Fibroblast of the conjunctiva (primary cell): ENCODE data around the gene ADAMTS17.
"Not testable (repeated sequence)": the region's sequence is repeated elsewhere in the genome, so short reads cannot be mapped to it uniquely, and the experiment has no call there.

Source experiments
- DNase-seq: peaks from one replicate; pipeline ENCODE4 v3.0.0-alpha.2; 2010; ENCODE audit warnings: low read depth

The ADAMTS17 gene

DNA sequence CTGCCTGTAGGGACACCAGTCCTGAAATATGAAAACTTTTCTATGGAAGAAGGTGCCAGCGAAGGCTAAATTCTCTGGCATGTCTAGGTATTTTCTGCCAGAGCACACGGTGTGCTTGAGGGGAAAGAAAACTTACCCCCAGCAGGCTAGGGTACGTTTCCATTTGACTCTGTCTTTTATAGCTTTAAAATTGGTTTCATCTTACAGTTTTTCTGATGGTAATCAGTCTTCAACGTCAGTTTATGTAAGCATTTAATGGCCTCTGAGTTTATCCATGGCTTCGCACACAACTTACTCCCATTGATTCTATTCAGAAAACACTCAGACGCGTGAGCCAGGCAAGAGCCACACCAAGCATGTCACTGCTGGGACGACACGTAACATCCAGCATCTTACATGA, 249.7 kb downstream of the ADAMTS17 start:
- no peak for DNase-seq

- DNase-seq: no peak
Measured at GRCh38 chr15:100090411-100090810, 251.4 kb downstream of the ADAMTS17 start.

DNA sequence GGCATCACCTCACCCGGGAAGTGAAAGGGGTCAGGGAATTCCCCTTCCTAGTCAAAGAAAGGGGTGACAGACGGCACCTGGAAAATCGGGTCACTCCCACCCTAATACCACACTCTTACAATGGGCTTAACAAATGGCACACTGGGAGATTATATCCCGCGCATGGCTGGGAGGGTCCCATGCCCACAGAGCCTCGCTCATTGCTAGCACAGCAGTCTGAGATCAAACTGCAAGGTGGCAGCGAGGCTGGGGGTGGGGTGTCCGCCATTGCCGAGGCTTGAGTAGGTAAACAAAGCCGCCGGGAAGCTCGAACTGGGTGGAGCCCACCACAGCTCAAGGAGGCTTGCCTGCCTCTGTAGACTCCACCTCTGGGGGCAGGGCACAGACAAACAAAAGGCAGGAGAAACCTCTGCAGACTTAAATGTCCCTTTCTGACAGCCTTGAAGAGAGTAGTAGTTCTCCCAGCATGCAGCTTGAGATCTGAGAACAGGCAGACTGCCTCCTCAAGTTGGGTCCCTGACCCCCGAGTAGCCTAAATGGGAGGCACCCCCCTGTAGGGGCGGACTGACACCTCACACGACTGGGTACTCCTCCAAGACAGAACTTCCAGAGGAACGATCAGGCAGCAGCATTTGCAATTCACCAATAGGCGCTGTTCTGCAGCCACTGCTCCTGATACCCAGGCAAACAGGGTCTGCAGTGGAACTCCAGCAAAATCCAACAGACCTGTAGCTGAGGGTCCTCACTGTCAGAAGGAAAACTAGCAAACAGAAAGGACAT, 257.5 kb downstream of the ADAMTS17 start:
- DNase-seq: not testable (repeated sequence)

- DNase-seq: no peak
Measured at GRCh38 chr15:100083572-100083971, 258.2 kb downstream of the ADAMTS17 start.

- DNase-seq: no peak
Measured at GRCh38 chr15:100082761-100083402, 258.9 kb downstream of the ADAMTS17 start.

- DNase-seq: no peak
Measured at GRCh38 chr15:100081454-100081853, 260.3 kb downstream of the ADAMTS17 start.

GRCh38 chr15:100078511-100079220, 263.1 kb downstream of the ADAMTS17 start:
- no peak for DNase-seq

DNA sequence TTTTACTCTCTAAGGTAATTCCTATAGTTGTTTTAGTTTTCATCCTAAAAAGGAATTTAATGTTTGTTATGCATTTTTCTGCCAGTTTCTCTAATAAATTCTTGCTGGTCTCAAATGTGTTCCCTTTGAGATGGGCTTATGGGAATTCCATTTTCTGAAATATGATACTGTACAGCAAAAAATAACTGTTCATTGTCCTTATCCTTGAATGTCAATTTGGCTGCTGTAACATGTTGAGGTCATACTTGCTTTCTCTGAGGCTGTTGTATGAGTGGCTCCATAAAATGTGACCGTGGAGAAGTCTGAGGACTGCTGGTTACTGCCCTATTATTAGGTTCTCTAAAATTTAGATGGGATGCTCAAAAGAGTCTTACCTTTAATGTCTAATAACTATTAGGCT, 266.5 kb downstream of the ADAMTS17 start:
- DNase-seq: no peak

DNA sequence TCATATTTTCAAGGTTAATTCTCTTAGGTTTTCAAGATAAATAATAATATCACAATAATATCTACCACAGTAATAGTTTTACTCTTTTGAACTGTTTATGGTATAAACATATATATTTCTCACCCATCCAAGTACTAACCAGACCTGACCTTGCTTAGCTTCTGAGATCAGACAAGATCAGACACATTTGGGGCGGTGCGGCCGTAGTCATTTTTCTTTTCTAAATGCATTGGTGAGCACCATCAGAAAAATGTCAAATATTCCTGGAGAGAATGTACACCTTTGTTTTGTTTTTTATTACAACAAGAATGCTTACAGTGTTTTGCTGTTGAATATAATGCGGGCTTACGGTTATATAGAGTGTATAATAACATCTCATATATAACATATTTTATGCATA, 267.8 kb downstream of the ADAMTS17 start:
- no peak for DNase-seq

- DNase-seq: not testable (repeated sequence)
Measured at GRCh38 chr15:100066521-100067280, 275.1 kb downstream of the ADAMTS17 start.

DNA sequence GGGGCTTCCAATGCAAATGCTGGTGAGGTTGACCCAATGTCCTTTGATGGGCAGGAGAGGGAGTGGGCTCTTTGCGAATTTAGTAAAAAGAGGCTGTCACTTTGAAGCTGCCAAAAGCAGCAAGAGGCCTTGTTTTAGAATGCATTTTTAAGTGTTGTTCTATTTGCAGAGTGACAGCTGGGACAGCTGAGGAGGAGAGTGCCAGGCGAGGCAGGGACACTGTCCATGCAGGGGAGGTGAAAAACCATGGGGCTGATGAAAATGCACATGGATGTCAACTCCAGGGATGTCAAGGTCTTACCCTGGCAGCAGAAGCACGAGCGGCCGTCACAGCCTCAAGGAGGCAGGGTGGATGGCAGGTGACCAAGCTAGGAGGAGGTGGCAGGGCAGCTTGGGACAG, 279.8 kb downstream of the ADAMTS17 start:
- DNase-seq: no peak

DNA sequence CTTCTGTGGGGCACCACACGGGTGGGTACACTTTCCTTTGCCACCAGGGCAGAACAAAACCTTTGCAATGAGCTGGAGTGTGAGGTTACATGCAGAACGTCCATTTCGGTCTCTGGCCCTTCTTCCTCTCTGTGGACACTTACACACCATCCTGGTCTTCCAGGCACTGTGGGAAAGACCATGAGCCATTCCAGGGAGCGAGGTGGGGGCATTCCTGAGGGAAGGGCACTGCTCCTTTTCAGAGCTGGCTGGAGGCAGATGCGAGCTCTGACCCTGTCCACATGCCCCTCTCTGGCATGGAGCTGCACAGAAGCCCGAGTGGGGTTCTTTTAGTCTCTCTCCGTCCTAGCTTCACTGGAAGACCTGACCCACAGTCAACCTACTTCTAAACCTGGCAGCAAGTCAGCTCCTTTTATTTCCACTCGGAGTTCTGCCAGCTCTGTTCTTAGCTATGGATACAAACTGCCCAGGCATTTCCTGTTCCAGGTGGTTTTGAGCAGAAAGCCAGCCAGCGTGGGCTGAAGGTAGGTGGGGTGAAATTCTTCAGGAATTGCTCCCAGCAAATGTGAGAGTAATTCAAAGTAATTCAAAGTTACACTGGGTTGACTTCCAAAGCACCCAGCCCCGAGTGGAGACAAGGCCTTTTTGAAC, 281.4 kb downstream of the ADAMTS17 start:
- DNase-seq: no peak

DNA sequence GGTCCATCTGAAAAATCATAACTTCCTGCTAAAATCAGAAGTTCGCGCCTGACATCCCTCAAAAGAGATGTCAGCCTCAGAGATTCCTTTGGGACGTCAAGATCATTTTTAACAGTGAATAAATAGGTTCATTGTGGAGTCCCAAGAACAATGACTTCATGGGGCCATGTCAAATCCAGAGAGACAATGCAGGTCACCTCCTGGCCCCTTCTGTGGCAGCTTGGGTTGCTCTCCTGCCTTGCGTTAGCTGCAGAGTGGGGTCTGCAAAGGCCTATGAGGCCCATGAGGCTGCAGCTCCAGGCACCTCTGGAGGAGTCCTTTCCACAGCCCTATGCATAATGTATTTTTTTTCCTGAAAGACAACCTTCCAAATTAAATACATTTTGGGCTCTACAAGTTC, 282.3 kb downstream of the ADAMTS17 start:
- no peak for DNase-seq

DNA sequence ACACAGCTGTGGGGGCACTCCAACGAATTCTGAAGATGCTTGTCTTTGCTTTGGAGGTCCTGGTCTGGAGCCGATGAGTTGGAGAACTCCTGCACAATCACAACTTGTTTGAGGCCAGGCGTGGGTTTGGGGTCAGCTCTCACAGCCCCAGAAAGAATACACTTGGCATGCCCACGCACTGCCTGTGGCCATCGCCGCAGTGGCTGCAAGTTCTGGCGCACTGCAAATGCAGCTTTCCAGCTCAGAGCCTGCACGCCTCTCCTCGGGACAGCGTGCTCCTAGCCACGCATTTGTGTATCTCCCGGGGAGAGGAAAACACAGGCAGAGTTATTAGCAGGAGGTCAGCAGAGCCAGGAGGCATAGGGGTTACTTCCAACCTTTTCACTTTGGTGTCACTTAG, 282.7 kb downstream of the ADAMTS17 start:
- DNase-seq: no peak

GRCh38 chr15:100058458-100058857, 283.3 kb downstream of the ADAMTS17 start:
- DNase-seq: no peak

GRCh38 chr15:100057281-100057680, 284.5 kb downstream of the ADAMTS17 start:
- no peak for DNase-seq

- no peak for DNase-seq
Measured at GRCh38 chr15:100056411-100057072, 285.2 kb downstream of the ADAMTS17 start.

DNA sequence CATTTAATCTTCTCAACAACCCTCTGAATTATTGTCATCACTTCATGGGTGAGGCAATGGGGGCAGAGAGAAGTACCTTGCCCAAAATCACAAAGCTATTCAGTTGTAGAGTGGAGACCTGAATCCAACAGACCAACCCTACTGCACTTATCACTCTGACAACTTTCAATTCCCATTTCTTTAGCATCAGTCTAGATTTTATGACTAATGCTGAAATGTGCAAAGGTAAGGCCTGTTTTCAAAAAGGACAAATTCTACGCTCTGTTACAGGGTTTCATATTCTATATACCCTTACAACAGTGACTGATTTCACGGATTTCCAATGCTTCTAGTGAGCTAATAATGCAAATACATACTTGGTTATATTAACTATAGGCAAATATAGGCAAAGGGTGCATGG, 286.0 kb downstream of the ADAMTS17 start:
- no peak for DNase-seq

GRCh38 chr15:100054539-100054938, 287.2 kb downstream of the ADAMTS17 start:
- no peak for DNase-seq

- no peak for DNase-seq
Measured at GRCh38 chr15:100053474-100054121, 288.2 kb downstream of the ADAMTS17 start.
